ENCODE data around the gene TMEM131L.
A peak's percentile ranks its signal among the peaks of the same experiment; 100 is the strongest.
"Not testable (repeated sequence)": the region's sequence is repeated elsewhere in the genome, so short reads cannot be mapped to it uniquely, and the experiment has no call there.

The TMEM131L gene

GRCh38 chr4:153553155-153553818 is 87.1 kb downstream of the TMEM131L start:
- DNase-seq, result no peak

- no peak for DNase-seq
These were observed 87.6 kb downstream of the TMEM131L start for GRCh38 chr4:153553819-153554170.

GRCh38 chr4:153555730-153556434 is 89.7 kb downstream of the TMEM131L start:
- no peak for DNase-seq

GRCh38 chr4:153556435-153556815 is 90.3 kb downstream of the TMEM131L start:
- DNase-seq, result no peak

- DNase-seq, result no peak
These were observed 94.7 kb downstream of the TMEM131L start for GRCh38 chr4:153560908-153561307.

- no peak for DNase-seq
These were observed 98.7 kb downstream of the TMEM131L start for GRCh38 chr4:153564630-153565525.

- DNase-seq, result no peak
These were observed 100.5 kb downstream of the TMEM131L start for GRCh38 chr4:153566631-153567150.

- DNase-seq, result not testable (repeated sequence)
These were observed 101.5 kb downstream of the TMEM131L start for GRCh38 chr4:153567660-153568059.

- no peak for DNase-seq
These were observed 104.2 kb downstream of the TMEM131L start for GRCh38 chr4:153570228-153570973.

- no peak for DNase-seq
These were observed 104.9 kb downstream of the TMEM131L start for GRCh38 chr4:153571006-153571545.

GRCh38 chr4:153572609-153573008 is 106.4 kb downstream of the TMEM131L start:
- DNase-seq, result no peak

- DNase-seq, result no peak
These were observed 107.1 kb downstream of the TMEM131L start for GRCh38 chr4:153573221-153573620.

GRCh38 chr4:153573881-153574802 is 108.0 kb downstream of the TMEM131L start:
- DNase-seq, result peak; percentile 71

- DNase-seq, result no peak
These were observed 110.2 kb downstream of the TMEM131L start for GRCh38 chr4:153576443-153576774.

GRCh38 chr4:153577053-153577452 is 110.9 kb downstream of the TMEM131L start:
- no peak for DNase-seq

GRCh38 chr4:153579410-153579809 is 113.2 kb downstream of the TMEM131L start:
- DNase-seq, result no peak

- no peak for DNase-seq
These were observed 113.7 kb downstream of the TMEM131L start for GRCh38 chr4:153579872-153580271.

GRCh38 chr4:153582954-153583702 is 117.0 kb downstream of the TMEM131L start:
- DNase-seq, result no peak

- no peak for DNase-seq
These were observed 118.9 kb downstream of the TMEM131L start for GRCh38 chr4:153585026-153585425.
